Sigmoid colon (tissue), 4 donors: ENCODE results near the gene ZNF281.

ENCODE experiments used
- POLR2AphosphoS5 ChIP-seq, 4 donors: sonication (generic); formaldehyde crosslinking; IDR thresholded peaks; one replicate each; pipeline ENCODE4 v1.6.1; 2017; ENCODE audit warnings: antibody characterized with exemption in 4 of 4
- TF ChIP-seq, protein P1 (sequence below), 4 experiments: fragments of 450-650 bp in 3 of 4; fragments of 200-600 bp in 1 of 4; IDR thresholded peaks; one replicate each; pipeline ENCODE4 v1.5.1; 2016 to 2019; ENCODE audit warnings: antibody characterized with exemption in 4 of 4, mild to moderate bottlenecking in 3 of 4, moderate library complexity in 2 of 4

GRCh38 chr1:200373811-200374231 lies 36.0 kb downstream of the ZNF281 start:
- TF ChIP-seq, protein P1, sequence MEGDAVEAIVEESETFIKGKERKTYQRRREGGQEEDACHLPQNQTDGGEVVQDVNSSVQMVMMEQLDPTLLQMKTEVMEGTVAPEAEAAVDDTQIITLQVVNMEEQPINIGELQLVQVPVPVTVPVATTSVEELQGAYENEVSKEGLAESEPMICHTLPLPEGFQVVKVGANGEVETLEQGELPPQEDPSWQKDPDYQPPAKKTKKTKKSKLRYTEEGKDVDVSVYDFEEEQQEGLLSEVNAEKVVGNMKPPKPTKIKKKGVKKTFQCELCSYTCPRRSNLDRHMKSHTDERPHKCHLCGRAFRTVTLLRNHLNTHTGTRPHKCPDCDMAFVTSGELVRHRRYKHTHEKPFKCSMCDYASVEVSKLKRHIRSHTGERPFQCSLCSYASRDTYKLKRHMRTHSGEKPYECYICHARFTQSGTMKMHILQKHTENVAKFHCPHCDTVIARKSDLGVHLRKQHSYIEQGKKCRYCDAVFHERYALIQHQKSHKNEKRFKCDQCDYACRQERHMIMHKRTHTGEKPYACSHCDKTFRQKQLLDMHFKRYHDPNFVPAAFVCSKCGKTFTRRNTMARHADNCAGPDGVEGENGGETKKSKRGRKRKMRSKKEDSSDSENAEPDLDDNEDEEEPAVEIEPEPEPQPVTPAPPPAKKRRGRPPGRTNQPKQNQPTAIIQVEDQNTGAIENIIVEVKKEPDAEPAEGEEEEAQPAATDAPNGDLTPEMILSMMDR (IDR thresholded peaks at IDR 0.05), result no peak
- TF ChIP-seq POLR2AphosphoS5 (IDR thresholded peaks at IDR 0.05), result no peak
